GM18951 (cell line): ENCODE results near the gene ZER1.

Experiments
- POLR2A ChIP-seq: IDR thresholded peaks from 4 replicates; pipeline ENCODE4 v1.6.1; 2011; ENCODE audit warnings: mild to moderate bottlenecking; ENCODE audit not compliant: insufficient read length, insufficient read depth; ENCODE audit errors: extremely low read depth
- in situ Hi-C: fragments of 300-500 bp; cut with MboI; formaldehyde crosslinking; loops from one replicate; pipeline ENCODE4 v1.12.0; 2022; ENCODE audit warnings: low sequenced_read_pairs, mixed read lengths, inconsistent platforms; ENCODE audit not compliant: unreplicated experiment

The ZER1 gene

GRCh38 chr9:128771745-128772519, at the start of gene ZER1:
Gene ZER1, minus strand, starts transcription at chr9:128771927. Its CDS starts 16,362 bp downstream, at chr9:128755565.
- in situ Hi-C loops: no loop called here
- TF ChIP-seq POLR2A: peak; percentile 75

GRCh38 chr9:128820665-128821583, 49.2 kb upstream of the ZER1 start:
- TF ChIP-seq POLR2A: no peak
- in situ Hi-C loops: no loop called here

GRCh38 chr9:128819716-128820664, 48.3 kb upstream of the ZER1 start:
- in situ Hi-C loops: no loop called here
- TF ChIP-seq POLR2A: no peak

GRCh38 chr9:128818839-128819715, 47.4 kb upstream of the ZER1 start:
- no peak for TF ChIP-seq POLR2A
- in situ Hi-C loops: no loop called here

- in situ Hi-C loops: no loop called here
- peak; percentile 91 for TF ChIP-seq POLR2A
These were observed 46.5 kb upstream of the ZER1 start, which contains the start of gene ENDOG for GRCh38 chr9:128818099-128818838. Gene ENDOG, plus strand, starts transcription at chr9:128818500. Its CDS starts 185 bp downstream, at chr9:128818685.

- TF ChIP-seq POLR2A: no peak
- in situ Hi-C loops: no loop called here
These were observed 39.1 kb upstream of the ZER1 start for GRCh38 chr9:128810873-128811272.

- TF ChIP-seq POLR2A: no peak
- in situ Hi-C loops: no loop called here
These were observed 38.1 kb upstream of the ZER1 start for GRCh38 chr9:128809831-128810230.

- in situ Hi-C loops: no loop called here
- no peak for TF ChIP-seq POLR2A
These were observed 37.4 kb upstream of the ZER1 start for GRCh38 chr9:128809036-128809599.

GRCh38 chr9:128808543-128808942, 36.8 kb upstream of the ZER1 start:
- in situ Hi-C loops: no loop called here
- no peak for TF ChIP-seq POLR2A

- no peak for TF ChIP-seq POLR2A
- in situ Hi-C loops: no loop called here
These were observed 36.1 kb upstream of the ZER1 start for GRCh38 chr9:128807827-128808226.

GRCh38 chr9:128805661-128806060, 33.9 kb upstream of the ZER1 start:
- TF ChIP-seq POLR2A: no peak
- in situ Hi-C loops: no loop called here

GRCh38 chr9:128802482-128802881, 30.8 kb upstream of the ZER1 start:
- in situ Hi-C loops: no loop called here
- TF ChIP-seq POLR2A: no peak
